Activated T-cell treated with anti-CD3 and anti-CD28 coated beads, Interleukin-2, amount 50 U/mL, for 24 hours (primary cell): ENCODE data around the gene PNLIPRP2.

Experiments used
- DNase-seq: peaks from one replicate; pipeline ENCODE4 v3.0.0-alpha.2; 2020
- H3K27ac Mint-ChIP-seq: 2 replicates; pipeline ENCODE4 v1.8.0; 2020; ENCODE audit warnings: mild to moderate bottlenecking, mixed read lengths
- H3K27me3 Mint-ChIP-seq: 2 replicates; pipeline ENCODE4 v1.8.0; 2020; ENCODE audit warnings: mixed read lengths
- H3K36me3 Mint-ChIP-seq: 2 replicates; pipeline ENCODE4 v1.8.0; 2020; ENCODE audit warnings: low read depth, mixed read lengths
- H3K4me1 Mint-ChIP-seq: 2 replicates; pipeline ENCODE4 v1.8.0; 2020; ENCODE audit warnings: low read depth, mixed read lengths
- H3K4me3 Mint-ChIP-seq: 2 replicates; pipeline ENCODE4 v1.8.0; 2020; ENCODE audit warnings: mild to moderate bottlenecking, moderate library complexity, mixed read lengths
- H3K9me3 Mint-ChIP-seq: 2 replicates; pipeline ENCODE4 v1.8.0; 2020; ENCODE audit warnings: mixed read lengths

The PNLIPRP2 gene

DNA sequence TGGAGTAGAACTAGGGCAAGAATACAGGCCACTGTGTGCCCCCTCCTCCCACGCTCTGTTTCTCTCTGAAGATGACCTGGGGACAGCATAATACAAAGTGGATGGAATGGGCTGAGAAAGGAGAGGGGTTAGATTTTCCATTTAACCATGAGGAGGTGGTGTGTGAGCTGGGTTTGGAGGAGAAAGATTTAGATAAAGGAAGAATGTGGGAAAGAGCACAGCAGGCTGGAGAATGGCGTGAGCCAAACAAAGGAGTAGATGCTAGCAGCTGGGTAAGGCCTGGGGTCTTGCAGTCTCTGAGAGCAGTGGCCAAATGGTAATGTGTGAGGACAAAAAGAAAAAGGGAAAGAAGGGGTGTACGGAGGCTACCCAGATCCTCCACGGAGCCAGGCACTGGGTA is 8.6 kb downstream of the PNLIPRP2 start:
- Mint-ChIP-seq H3K27me3 (peaks cover 26% of the 10 kb centered on the region), H3K36me3 (no peaks in the 10 kb centered on the region), H3K27ac (no peak overlapping the region), H3K4me3 (no peak overlapping the region), H3K4me1 (no peaks in the 10 kb centered on the region), H3K9me3 (no peaks in the 10 kb centered on the region)
- no peak for DNase-seq

DNA sequence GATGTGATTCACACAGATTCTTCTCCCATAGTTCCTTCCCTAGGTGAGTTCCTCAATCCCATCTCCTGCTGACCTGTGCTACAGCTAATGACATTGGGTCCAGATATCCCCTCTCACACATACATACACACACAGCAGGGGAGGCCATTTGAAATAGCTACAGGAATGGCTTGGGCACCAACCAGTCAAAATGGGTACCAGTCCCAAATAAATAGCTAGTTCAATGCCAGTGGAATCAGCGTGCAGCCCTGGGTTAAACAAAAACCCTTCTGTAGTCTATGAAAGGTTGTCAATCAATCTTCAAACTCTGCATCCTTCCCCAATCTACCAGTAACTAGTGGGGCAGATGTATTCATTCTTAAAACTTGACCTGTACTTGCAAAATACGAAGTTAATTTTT is 9.3 kb downstream of the PNLIPRP2 start:
- Mint-ChIP-seq H3K27ac (no peak overlapping the region), H3K4me1 (no peaks in the 10 kb centered on the region), H3K36me3 (no peaks in the 10 kb centered on the region), H3K9me3 (no peaks in the 10 kb centered on the region), H3K27me3 (peaks cover 25% of the 10 kb centered on the region), H3K4me3 (no peak overlapping the region)
- DNase-seq: no peak

DNA sequence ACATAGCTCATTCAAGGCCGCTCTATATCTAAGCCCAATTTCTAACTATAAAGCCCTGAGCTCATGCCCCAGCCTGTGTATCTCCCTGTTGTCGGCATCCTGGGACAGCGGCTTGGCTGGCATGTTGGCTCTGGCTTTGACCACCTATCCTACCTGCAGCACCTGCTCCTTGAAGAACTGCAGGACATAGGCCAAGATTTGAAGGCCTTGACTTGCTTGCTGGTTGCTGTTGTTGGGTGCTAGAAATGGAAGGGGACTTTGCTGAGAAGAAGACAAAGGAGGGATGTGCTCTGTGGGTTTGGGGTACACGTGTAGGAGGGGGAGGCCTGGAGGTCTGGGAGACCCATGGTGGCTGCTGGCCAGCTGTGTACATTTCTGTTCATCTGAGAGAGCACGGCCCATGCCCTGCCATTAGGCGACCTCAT is 11.1 kb downstream of the PNLIPRP2 start:
- no peaks in the 10 kb centered on the region for H3K9me3 Mint-ChIP-seq
- peaks cover 2% of the 10 kb centered on the region for H3K4me1 Mint-ChIP-seq
- H3K36me3 Mint-ChIP-seq: no peaks in the 10 kb centered on the region
- H3K27me3 Mint-ChIP-seq: peaks cover 20% of the 10 kb centered on the region
- DNase-seq: no peak
- H3K4me3 Mint-ChIP-seq: no peak overlapping the region
- no peak overlapping the region for H3K27ac Mint-ChIP-seq

DNA sequence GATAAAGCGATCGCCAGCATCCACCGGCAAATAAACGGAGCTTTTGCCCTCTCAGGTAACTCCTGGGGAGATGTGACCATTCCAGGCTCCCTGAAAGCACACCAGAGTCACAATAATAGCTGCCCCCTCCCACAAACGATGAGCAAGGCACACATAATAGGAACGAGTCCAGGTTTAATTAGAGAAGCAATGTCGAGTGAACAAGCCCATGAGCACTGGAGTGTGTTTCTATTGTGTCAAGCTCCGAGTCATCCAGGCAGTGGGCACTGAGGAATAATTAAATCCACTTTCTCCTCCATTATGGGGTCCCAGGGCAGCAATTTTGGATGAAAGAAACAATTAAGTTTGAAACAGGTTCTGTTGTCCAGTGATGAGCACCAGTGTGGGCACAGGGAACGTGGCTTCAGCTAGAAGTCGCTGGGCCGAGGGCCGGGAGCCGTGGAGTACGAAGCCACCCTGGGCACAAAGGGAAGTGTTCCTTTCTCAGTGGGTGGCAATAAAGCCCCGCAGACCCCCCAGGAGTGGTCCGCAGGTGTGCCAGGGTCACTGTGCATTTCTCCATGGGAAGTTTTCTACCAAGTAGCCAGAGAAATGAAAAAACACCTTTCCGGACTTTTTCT is 12.0 kb downstream of the PNLIPRP2 start:
- peaks cover 5% of the 10 kb centered on the region for H3K4me1 Mint-ChIP-seq
- DNase-seq: no peak

DNA sequence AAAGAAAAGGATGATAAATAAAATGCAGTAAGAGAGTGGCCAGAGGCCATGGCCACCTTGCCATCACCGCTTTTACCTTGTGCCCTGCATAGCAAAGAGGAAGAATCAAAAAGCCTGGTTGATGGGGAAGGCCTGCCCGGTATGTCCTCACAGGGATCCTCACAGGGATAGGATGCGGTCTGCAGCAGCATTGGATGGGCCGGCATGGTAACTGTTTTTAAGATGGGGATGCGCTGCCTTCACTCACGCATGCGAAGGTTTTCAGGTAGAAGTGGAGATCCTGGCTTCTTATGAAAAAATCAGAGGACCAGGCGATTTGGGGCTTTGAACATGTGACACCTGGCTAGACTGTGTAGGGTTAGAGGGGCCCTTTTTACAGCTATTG is 12.5 kb downstream of the PNLIPRP2 start:
- no peaks in the 10 kb centered on the region for H3K36me3 Mint-ChIP-seq
- H3K27ac Mint-ChIP-seq: no peak overlapping the region
- H3K27me3 Mint-ChIP-seq: peaks cover 16% of the 10 kb centered on the region

More for the DNA sequence above, 12.0 kb downstream of the PNLIPRP2 start:
- H3K27me3 Mint-ChIP-seq: peaks cover 16% of the 10 kb centered on the region
- no peak overlapping the region for H3K4me3 Mint-ChIP-seq
- no peaks in the 10 kb centered on the region for H3K9me3 Mint-ChIP-seq
- H3K27ac Mint-ChIP-seq: no peak overlapping the region
- no peaks in the 10 kb centered on the region for H3K36me3 Mint-ChIP-seq

DNA sequence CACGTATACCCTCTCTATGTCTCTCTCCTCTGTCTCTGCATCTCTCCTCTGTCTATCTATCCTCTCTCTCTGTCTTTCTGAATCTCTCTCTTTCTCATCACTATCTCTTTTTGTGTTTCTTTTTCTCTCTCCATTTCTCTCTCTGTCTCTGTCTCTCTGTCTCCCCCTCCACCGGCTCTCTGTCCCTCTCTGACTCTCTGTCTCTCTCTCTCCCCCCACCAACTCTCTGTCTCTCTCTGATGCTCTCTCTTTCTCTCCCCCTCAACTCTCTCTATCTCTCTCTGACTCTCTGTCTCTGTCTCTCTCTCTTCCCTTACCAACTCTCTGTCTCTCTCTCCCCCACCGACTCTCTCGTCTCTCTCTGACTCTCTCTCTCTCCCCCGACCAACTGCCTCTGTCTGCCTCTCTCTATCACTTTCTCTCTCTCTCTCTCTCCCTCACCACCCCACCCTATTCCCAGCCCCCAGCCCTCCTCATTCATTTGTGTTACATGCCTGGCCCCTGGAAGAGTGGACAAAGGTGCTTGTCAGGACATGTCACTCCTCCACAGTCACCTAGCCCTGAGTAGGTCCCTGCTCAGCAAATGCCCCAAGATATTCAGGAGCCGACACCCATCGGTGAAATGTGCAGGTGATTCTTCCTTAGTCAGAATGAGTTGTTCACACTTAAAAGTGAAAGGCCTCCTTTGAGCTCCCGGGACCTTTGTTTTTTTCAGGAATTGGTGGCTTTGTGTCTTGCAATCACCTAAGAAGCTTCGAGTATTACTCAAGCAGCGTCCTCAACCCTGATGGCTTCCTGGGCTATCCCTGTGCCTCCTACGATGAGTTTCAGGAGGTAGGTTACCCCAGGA is 13.6 kb downstream of the PNLIPRP2 start:
- no peak for DNase-seq
- Mint-ChIP-seq H3K27me3 (peaks cover 13% of the 10 kb centered on the region), H3K4me1 (peaks cover 10% of the 10 kb centered on the region), H3K4me3 (no peak overlapping the region), H3K27ac (no peak overlapping the region), H3K36me3 (no peaks in the 10 kb centered on the region), H3K9me3 (no peaks in the 10 kb centered on the region)

More for the DNA sequence above, 12.5 kb downstream of the PNLIPRP2 start:
- no peak overlapping the region for H3K4me3 Mint-ChIP-seq
- no peaks in the 10 kb centered on the region for H3K9me3 Mint-ChIP-seq
- DNase-seq: no peak
- H3K4me1 Mint-ChIP-seq: peaks cover 10% of the 10 kb centered on the region

DNA sequence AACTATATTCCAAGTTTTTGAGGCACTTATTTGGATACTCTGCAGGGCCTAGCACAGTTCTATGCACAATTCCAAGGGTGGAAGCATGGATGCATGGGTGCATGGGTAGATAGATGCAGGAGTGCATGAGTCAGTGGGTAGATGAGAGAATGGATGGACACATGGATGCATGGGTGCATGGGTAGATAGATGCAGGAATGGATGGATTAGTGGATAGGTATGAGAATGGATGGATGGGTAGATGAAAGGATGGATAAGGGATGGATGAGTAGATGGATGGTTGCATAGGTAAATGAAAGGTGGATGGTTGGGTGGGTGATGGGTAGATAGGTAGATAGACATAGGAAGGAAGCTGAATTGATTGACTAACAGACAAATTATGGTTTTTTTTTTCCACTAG is 15.6 kb downstream of the PNLIPRP2 start:
- H3K36me3 Mint-ChIP-seq: no peaks in the 10 kb centered on the region
- H3K27me3 Mint-ChIP-seq: peaks cover 28% of the 10 kb centered on the region
- H3K4me1 Mint-ChIP-seq: peaks cover 10% of the 10 kb centered on the region
- H3K9me3 Mint-ChIP-seq: peaks cover 8% of the 10 kb centered on the region
- DNase-seq: no peak
- no peak overlapping the region for H3K27ac Mint-ChIP-seq
- no peak overlapping the region for H3K4me3 Mint-ChIP-seq

DNA sequence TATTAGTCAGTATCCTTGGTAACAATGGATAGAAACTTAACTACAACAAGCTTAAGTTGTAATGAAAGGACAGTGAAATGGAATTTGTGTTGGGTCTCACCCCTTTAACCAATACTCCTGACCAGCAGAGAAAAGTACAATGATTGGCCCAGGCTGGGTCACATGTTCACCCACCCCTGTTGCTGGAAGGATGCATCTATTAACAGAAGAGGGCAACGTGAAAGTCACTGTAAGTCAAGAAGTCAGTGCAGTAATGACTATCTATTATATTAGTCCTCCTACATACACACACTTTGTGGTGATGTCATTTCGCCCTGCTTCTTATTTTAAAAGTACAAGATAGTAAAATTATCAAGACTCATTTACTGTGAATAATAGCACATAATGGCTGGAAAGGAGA is 16.2 kb downstream of the PNLIPRP2 start:
- H3K36me3 Mint-ChIP-seq: no peaks in the 10 kb centered on the region
- no peak overlapping the region for H3K4me3 Mint-ChIP-seq
- H3K27me3 Mint-ChIP-seq: peaks cover 33% of the 10 kb centered on the region
- peaks cover 10% of the 10 kb centered on the region for H3K4me1 Mint-ChIP-seq
- DNase-seq: no peak
- H3K9me3 Mint-ChIP-seq: peaks cover 8% of the 10 kb centered on the region
- H3K27ac Mint-ChIP-seq: no peak overlapping the region

DNA sequence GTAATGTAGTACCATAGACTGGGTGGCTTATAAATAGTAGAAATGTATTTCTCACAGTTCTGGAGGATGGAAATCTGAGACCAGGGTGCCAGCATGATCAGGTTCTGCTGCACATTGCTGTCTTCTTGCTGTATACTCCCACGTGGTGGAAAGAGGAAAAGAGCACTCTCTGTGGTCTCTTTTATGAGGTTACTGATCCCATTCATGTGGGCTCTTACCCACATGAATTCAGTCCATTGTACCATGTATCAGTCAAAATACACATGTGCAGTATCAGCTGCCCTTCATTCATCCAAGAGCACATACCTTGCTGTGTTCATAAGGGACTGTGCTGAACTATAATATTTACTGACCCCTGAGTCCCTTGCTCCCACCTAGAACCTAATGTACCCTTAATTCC is 17.1 kb downstream of the PNLIPRP2 start:
- Mint-ChIP-seq H3K27me3 (peaks cover 40% of the 10 kb centered on the region), H3K36me3 (no peaks in the 10 kb centered on the region), H3K9me3 (peaks cover 10% of the 10 kb centered on the region), H3K4me1 (peaks cover 10% of the 10 kb centered on the region), H3K27ac (no peak overlapping the region), H3K4me3 (no peak overlapping the region)
- no peak for DNase-seq

DNA sequence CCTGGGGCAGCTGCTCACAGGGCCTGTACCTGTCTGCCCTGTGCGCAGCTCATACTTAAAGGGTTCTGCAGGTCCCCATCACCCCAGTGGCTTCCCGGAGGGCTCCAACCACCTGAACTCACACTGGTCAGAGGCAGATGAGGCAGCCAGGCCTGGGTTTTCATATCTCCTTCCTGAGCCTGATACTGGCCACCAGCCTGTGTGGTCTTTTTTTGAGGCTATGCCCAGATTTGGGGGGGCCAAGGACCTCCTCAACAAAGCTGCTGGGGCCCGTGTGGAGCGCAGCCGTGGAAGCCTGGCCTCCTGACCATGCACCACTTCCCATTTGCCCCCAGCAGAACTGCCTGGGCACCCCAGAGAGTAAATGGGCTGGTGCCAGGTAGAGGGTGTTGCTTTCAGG is 25.7 kb downstream of the PNLIPRP2 start:
- H3K36me3 Mint-ChIP-seq: no peaks in the 10 kb centered on the region
- DNase-seq: no peak
- no peak overlapping the region for H3K27ac Mint-ChIP-seq
- peaks cover 43% of the 10 kb centered on the region for H3K27me3 Mint-ChIP-seq
- H3K9me3 Mint-ChIP-seq: peaks cover 19% of the 10 kb centered on the region
- H3K4me3 Mint-ChIP-seq: no peak overlapping the region
- H3K4me1 Mint-ChIP-seq: no peaks in the 10 kb centered on the region

DNA sequence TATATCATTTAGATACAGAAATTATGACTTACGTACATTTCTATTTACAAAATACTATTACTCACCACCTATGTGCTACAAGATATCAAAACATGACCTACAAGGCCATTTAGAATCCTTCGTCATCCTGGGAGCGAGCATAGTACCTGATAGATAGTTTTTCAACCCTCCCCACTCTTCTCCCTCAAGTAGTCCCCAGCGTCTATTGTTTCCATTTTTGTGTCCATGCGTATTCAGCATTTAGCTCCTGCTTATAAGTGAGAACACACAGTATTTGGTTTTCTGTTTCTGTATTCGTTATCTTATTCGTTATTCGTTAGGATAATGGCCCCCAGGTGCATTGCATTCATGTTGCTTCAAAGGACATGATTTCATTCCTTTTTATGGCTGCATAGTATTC is 28.1 kb downstream of the PNLIPRP2 start:
- Mint-ChIP-seq H3K27ac (no peak overlapping the region), H3K36me3 (no peaks in the 10 kb centered on the region), H3K27me3 (peaks cover 28% of the 10 kb centered on the region), H3K4me3 (no peak overlapping the region), H3K4me1 (no peaks in the 10 kb centered on the region), H3K9me3 (peaks cover 17% of the 10 kb centered on the region)
- DNase-seq: no peak

DNA sequence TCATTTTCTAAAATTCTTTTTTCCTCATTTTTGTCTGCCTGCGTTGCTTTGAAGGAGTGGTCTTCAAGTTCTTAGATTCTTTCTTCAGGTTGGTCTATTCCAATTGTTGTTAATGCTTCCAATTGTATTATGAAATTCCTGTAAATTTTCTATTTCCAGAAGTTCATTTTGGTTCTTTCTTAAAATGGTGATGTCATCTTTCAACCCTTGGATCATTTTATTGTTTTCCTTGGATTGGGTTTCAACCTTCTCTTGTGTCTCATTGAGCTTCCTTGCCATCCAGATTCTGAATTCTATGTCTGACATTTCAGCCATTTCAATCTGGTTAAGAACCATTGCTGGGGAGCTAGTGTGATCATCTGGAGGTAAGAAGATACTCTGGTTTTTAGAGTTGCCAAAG is 33.1 kb downstream of the PNLIPRP2 start:
- H3K9me3 Mint-ChIP-seq: peaks cover 14% of the 10 kb centered on the region
- H3K4me1 Mint-ChIP-seq: no peaks in the 10 kb centered on the region
- no peaks in the 10 kb centered on the region for H3K36me3 Mint-ChIP-seq
- no peak for DNase-seq
- no peak overlapping the region for H3K27ac Mint-ChIP-seq
- peaks cover 47% of the 10 kb centered on the region for H3K27me3 Mint-ChIP-seq
- H3K4me3 Mint-ChIP-seq: no peak overlapping the region

DNA sequence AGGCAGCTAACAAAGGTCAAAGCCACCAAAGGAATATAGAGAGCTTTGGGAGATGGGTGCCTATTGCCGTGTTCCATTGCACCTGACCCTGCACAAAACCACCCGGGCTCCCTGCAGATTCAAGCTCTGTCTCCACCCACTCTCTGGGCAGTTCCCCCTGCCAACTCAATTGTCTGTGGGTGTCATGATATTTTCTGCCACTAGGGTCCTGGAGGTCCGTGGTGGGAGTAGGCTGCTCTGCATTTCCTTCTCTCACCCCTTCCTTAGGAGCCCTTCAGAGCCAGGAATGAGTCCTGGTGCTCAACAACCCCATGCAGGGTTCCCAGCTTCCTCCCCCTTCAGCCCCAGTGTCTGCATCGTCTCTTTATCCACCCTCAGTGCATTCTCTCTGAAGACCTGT is 34.1 kb downstream of the PNLIPRP2 start:
- Mint-ChIP-seq H3K4me1 (no peaks in the 10 kb centered on the region), H3K27ac (no peak overlapping the region), H3K9me3 (peaks cover 8% of the 10 kb centered on the region), H3K36me3 (no peaks in the 10 kb centered on the region), H3K27me3 (peaks cover 49% of the 10 kb centered on the region), H3K4me3 (no peak overlapping the region)
- DNase-seq: no peak

DNA sequence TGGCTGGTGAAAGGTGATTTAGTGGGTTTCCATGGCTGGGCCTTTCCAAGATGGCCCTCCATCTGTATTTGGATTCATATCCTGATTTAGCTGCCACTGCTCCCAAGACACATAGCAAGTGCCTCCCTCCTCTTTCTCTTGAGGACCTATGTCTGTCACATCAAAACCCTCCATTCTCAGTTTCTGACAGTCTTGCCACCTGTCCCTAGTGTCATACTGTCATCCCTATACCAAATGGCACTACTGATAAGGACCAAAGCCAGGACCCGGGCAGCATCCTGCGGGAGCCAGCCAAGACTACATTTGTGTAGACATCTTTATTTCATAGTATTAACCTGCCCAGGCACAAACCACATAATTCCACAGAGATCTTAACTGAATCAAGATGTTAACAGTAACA is 34.8 kb downstream of the PNLIPRP2 start:
- peaks cover 8% of the 10 kb centered on the region for H3K9me3 Mint-ChIP-seq
- no peaks in the 10 kb centered on the region for H3K4me1 Mint-ChIP-seq
- no peaks in the 10 kb centered on the region for H3K36me3 Mint-ChIP-seq
- DNase-seq: no peak
- no peak overlapping the region for H3K27ac Mint-ChIP-seq
- no peak overlapping the region for H3K4me3 Mint-ChIP-seq
- peaks cover 49% of the 10 kb centered on the region for H3K27me3 Mint-ChIP-seq

DNA sequence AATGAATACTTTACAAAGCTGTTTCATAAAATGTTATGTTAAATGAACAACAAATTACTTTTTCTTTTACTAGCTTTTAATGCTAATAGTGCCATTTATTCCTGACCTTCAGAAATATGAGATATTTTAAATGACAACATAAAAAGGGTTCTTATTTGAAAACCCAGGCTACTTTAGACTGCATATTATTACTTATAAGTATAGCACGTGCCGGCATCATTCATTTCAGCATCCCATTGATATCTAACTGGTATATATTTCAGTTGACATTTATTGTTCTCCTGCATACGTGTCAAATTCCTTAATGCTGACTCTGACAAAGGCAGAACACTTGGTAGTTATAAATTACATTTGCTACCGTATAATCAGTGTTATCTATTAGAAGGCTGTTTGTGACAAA is 35.3 kb downstream of the PNLIPRP2 start:
- DNase-seq: no peak
- H3K4me1 Mint-ChIP-seq: no peaks in the 10 kb centered on the region
- H3K27me3 Mint-ChIP-seq: peaks cover 46% of the 10 kb centered on the region
- no peak overlapping the region for H3K4me3 Mint-ChIP-seq
- H3K9me3 Mint-ChIP-seq: peaks cover 5% of the 10 kb centered on the region
- H3K27ac Mint-ChIP-seq: no peak overlapping the region
- H3K36me3 Mint-ChIP-seq: no peaks in the 10 kb centered on the region
